ENCODE data around the gene RHOBTB3. TPM values are rescaled to one million over a fixed set of nuclear protein-coding genes. Genes with fewer than 3 reads are reported as not detected.
A peak's percentile ranks its signal among the peaks of the same experiment; 100 is the strongest.

RHOBTB3 gene
- total and polyA plus RNA-seq, 2 donors from 2014 or later: 22.5 to 54.5 TPM

DNA sequence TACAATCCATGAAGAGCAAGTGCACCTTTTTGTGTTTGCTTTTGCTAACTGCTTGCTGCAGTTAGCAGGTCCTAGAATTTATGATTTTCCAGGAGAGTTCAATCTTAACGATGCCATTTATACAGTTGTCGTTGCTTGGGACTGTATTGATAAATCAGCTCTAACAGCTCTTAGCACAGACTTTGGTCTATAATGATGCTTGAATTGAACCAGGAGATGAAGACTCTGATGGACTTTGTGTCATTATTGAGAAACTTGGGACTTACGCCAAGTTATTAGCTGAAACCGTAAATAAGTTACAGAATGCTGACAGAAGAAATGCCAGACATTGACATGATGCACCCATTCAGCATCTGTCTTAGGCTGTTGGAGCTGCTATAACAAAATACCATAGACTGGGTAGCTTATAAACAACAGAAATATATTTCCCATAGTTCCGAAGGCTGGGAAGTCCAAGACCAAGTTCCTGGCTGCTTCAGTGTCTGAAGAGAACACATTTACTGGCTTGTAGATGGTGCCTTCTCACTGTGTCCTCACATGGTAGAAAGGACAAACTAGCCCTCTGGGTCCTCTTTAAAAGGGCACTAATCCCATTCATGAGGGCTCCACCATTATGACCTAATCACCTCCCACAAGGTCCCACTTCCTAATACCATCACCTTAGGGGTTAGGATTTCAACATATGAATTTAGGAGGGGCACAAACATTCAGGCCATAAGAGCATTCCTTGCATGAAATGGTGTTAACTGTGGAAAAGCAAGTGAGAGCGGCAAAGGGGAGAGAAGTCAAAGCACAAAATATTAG is 73.8 kb downstream of the RHOBTB3 start:
- H3K9ac ChIP-seq (ENCODE audit: low read length in 3 of 3): no peak overlapping the region
- no peak for FAIRE-seq
- intact Hi-C loops (cut with DNase I): no loop called here

DNA sequence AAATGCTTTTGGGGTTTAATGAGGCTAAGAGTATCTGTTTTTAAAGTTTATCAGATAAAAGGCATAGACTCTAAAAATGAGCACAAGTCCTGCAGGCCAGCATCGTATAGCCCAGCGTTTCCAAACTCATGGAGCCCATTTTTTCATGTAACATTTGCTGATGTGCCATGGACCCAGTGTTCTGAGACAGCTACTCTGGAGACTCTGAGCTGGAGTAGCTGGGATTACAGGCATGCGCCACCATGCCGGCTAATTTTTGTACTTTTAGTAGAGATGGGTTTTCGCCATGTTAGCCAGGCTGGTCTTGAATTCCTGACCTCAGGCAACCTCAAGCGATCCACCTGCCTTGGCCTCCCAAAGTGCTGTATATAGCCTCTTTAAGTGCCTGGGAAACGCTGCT is 75.6 kb downstream of the RHOBTB3 start:
- Histone ChIP-seq H3K27ac (ENCODE audit: low read depth in 2 of 2, low read length in 2 of 2) (no peak overlapping the region), H3K36me3 (ENCODE audit: control insufficient read depth in 2 of 3, insufficient read depth in 3 of 3, low read length in 3 of 3) (no peaks in the 10 kb centered on the region), H3K4me3 (ENCODE audit: low read length in 3 of 3) (no peak overlapping the region), H3K4me1 (ENCODE audit: control insufficient read depth in 2 of 3, insufficient read depth in 2 of 3, low read depth in 1 of 3, low read length in 3 of 3) (peaks cover 0 to 64% (median 38%) of the 10 kb centered on the region in 3 donors), H3K9me3 (ENCODE audit: control insufficient read depth in 2 of 3, insufficient read depth in 1 of 3, low read length in 3 of 3) (no peaks in the 10 kb centered on the region), H3K27me3 (ENCODE audit: control insufficient read depth, insufficient read depth, low read length) (no peaks in the 10 kb centered on the region), H3K9ac (ENCODE audit: low read length in 3 of 3) (no peak overlapping the region)
- TF ChIP-seq, protein P1, sequence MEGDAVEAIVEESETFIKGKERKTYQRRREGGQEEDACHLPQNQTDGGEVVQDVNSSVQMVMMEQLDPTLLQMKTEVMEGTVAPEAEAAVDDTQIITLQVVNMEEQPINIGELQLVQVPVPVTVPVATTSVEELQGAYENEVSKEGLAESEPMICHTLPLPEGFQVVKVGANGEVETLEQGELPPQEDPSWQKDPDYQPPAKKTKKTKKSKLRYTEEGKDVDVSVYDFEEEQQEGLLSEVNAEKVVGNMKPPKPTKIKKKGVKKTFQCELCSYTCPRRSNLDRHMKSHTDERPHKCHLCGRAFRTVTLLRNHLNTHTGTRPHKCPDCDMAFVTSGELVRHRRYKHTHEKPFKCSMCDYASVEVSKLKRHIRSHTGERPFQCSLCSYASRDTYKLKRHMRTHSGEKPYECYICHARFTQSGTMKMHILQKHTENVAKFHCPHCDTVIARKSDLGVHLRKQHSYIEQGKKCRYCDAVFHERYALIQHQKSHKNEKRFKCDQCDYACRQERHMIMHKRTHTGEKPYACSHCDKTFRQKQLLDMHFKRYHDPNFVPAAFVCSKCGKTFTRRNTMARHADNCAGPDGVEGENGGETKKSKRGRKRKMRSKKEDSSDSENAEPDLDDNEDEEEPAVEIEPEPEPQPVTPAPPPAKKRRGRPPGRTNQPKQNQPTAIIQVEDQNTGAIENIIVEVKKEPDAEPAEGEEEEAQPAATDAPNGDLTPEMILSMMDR (IDR thresholded peaks at IDR 0.05; ENCODE audit: borderline replicate concordance, extremely low read depth, insufficient read depth): no peak
- intact Hi-C loops (cut with DNase I): no loop called here
- DNase-seq (no peak), FAIRE-seq (no peak)

More for the DNA sequence above, 73.8 kb downstream of the RHOBTB3 start:
- no peak for DNase-seq
- H3K27me3 ChIP-seq (ENCODE audit: control insufficient read depth, insufficient read depth, low read length): no peaks in the 10 kb centered on the region
- TF ChIP-seq, protein P1 (IDR thresholded peaks at IDR 0.05; ENCODE audit: borderline replicate concordance, extremely low read depth, insufficient read depth): no peak
- peaks cover 0 to 63% (median 38%) of the 10 kb centered on the region in 3 donors for H3K4me1 ChIP-seq (ENCODE audit: control insufficient read depth in 2 of 3, insufficient read depth in 2 of 3, low read depth in 1 of 3, low read length in 3 of 3)
- no peak overlapping the region for H3K4me3 ChIP-seq (ENCODE audit: low read length in 3 of 3)
- H3K36me3 ChIP-seq (ENCODE audit: control insufficient read depth in 2 of 3, insufficient read depth in 3 of 3, low read length in 3 of 3): no peaks in the 10 kb centered on the region
- H3K27ac ChIP-seq (ENCODE audit: low read depth in 2 of 2, low read length in 2 of 2): peak overlapping the region; percentile 75 to 87
- no peaks in the 10 kb centered on the region for H3K9me3 ChIP-seq (ENCODE audit: control insufficient read depth in 2 of 3, insufficient read depth in 1 of 3, low read length in 3 of 3)

DNA sequence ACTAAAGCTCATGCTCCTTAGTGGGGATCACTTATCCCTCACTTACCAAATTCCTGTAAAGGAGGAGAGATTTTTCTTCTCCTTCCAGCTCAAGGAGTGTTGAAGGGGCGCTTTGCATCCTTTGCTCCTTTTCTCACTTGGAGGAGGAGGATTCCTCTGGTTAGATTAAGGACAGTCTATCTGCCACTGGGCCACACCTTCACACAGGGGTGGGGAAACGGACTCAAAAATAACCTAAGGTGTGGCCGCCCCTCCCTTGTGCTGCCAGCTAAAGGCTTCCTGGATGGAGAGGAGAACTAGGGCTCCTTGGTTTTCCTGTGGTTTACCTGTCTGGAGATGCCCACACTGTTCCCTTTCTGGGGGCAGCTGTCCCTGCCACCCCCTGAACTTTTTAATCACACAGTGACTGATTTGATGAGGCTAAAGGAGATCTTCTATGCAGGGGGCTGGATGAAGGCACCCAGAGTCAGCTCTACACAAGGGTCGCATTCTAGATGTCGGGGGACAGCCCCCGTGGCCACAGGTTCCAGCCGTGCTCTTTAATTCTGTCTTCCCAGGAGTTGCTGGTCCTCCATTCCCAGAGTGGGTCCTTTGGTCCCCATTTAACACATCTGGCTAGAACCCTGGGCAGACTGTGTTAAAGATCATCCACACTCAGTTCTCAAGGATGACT is 77.0 kb downstream of the RHOBTB3 start:
- TF ChIP-seq, protein P1 (IDR thresholded peaks at IDR 0.05; ENCODE audit: borderline replicate concordance, extremely low read depth, insufficient read depth): no peak

More for the DNA sequence above, 77.0 kb downstream of the RHOBTB3 start:
- Histone ChIP-seq H3K4me3 (ENCODE audit: low read length in 3 of 3) (no peak overlapping the region), H3K36me3 (ENCODE audit: control insufficient read depth in 2 of 3, insufficient read depth in 3 of 3, low read length in 3 of 3) (no peaks in the 10 kb centered on the region), H3K27ac (ENCODE audit: low read depth in 2 of 2, low read length in 2 of 2) (peak overlapping the region; percentile 61 to 71), H3K4me1 (ENCODE audit: control insufficient read depth in 2 of 3, insufficient read depth in 2 of 3, low read depth in 1 of 3, low read length in 3 of 3) (peaks cover 0 to 52% (median 34%) of the 10 kb centered on the region in 3 donors), H3K27me3 (ENCODE audit: control insufficient read depth, insufficient read depth, low read length) (no peaks in the 10 kb centered on the region), H3K9me3 (ENCODE audit: control insufficient read depth in 2 of 3, insufficient read depth in 1 of 3, low read length in 3 of 3) (no peaks in the 10 kb centered on the region), H3K9ac (ENCODE audit: low read length in 3 of 3) (no peak overlapping the region)
- FAIRE-seq (no peak), DNase-seq (no peak)
- intact Hi-C loops (cut with DNase I): no loop called here
